ENCODE results near the gene SCUBE1.

Gene SCUBE1

GRCh38 chr22:43242627-43243026, 100.5 kb downstream of the SCUBE1 start:
- Histone ChIP-seq H3K79me2 (ENCODE audit: insufficient read depth, low read length) (no peaks in the 10 kb centered on the region), H3K36me3 (ENCODE audit: insufficient read depth, low read length) (no peaks in the 10 kb centered on the region), H3K4me2 (ENCODE audit: low read length) (no peak overlapping the region), H4K20me1 (ENCODE audit: insufficient read depth, low read length) (no peaks in the 10 kb centered on the region), H3K27me3 (ENCODE audit: insufficient read depth, low read length) (peaks cover 14% of the 10 kb centered on the region), H3K9me3 (ENCODE audit: low read length) (no peaks in the 10 kb centered on the region), H3K9ac (ENCODE audit: low read length) (no peak overlapping the region), H3K9me2 (ENCODE audit: low read depth, low read length) (no peaks in the 10 kb centered on the region), H3K4me3 (ENCODE audit: low read depth, low read length, poor library complexity, severe bottlenecking) (no peak overlapping the region), H3F3A (ENCODE audit: insufficient read depth, low read length) (no peaks in the 10 kb centered on the region), H3K4me1 (ENCODE audit: insufficient read depth, low read length, severe bottlenecking) (no peaks in the 10 kb centered on the region), H3K27ac (ENCODE audit: low read depth, low read length, poor library complexity, severe bottlenecking) (no peak overlapping the region), H2AFZ (ENCODE audit: low read length) (no peak overlapping the region)
- TF ChIP-seq EZH2 (IDR thresholded peaks at IDR 0.05; ENCODE audit: borderline replicate concordance, low read length), result no peak
- no peak for TF ChIP-seq CTCF (IDR thresholded peaks at IDR 0.05; ENCODE audit: low read length)

GRCh38 chr22:43241699-43242386, 101.3 kb downstream of the SCUBE1 start:
- no peaks in the 10 kb centered on the region for H3K9me3 ChIP-seq (ENCODE audit: low read length)
- TF ChIP-seq EZH2 (IDR thresholded peaks at IDR 0.05; ENCODE audit: borderline replicate concordance, low read length), result no peak
- TF ChIP-seq CTCF (IDR thresholded peaks at IDR 0.05; ENCODE audit: low read length), result no peak

GRCh38 chr22:43241138-43241597, 102.0 kb downstream of the SCUBE1 start:
- H3K9me3 ChIP-seq (ENCODE audit: low read length), result no peaks in the 10 kb centered on the region
- H3K9me2 ChIP-seq (ENCODE audit: low read depth, low read length), result no peaks in the 10 kb centered on the region
- no peak overlapping the region for H3K9ac ChIP-seq (ENCODE audit: low read length)
- no peak overlapping the region for H3K4me3 ChIP-seq (ENCODE audit: low read depth, low read length, poor library complexity, severe bottlenecking)
- H4K20me1 ChIP-seq (ENCODE audit: insufficient read depth, low read length), result no peaks in the 10 kb centered on the region
- H2AFZ ChIP-seq (ENCODE audit: low read length), result no peak overlapping the region
- H3K36me3 ChIP-seq (ENCODE audit: insufficient read depth, low read length), result no peaks in the 10 kb centered on the region
- H3K4me2 ChIP-seq (ENCODE audit: low read length), result no peak overlapping the region
- TF ChIP-seq EZH2 (IDR thresholded peaks at IDR 0.05; ENCODE audit: borderline replicate concordance, low read length) (no peak), CTCF (IDR thresholded peaks at IDR 0.05; ENCODE audit: low read length) (no peak)
- no peak overlapping the region for H3K27ac ChIP-seq (ENCODE audit: low read depth, low read length, poor library complexity, severe bottlenecking)
- no peaks in the 10 kb centered on the region for H3K4me1 ChIP-seq (ENCODE audit: insufficient read depth, low read length, severe bottlenecking)
- H3K79me2 ChIP-seq (ENCODE audit: insufficient read depth, low read length), result no peaks in the 10 kb centered on the region
- H3K27me3 ChIP-seq (ENCODE audit: insufficient read depth, low read length), result peaks cover 14% of the 10 kb centered on the region
- no peaks in the 10 kb centered on the region for H3F3A ChIP-seq (ENCODE audit: insufficient read depth, low read length)

More at GRCh38 chr22:43241699-43242386, 101.3 kb downstream of the SCUBE1 start:
- Histone ChIP-seq H3K27ac (ENCODE audit: low read depth, low read length, poor library complexity, severe bottlenecking) (no peak overlapping the region), H3K4me2 (ENCODE audit: low read length) (no peak overlapping the region), H2AFZ (ENCODE audit: low read length) (no peak overlapping the region), H3K9me2 (ENCODE audit: low read depth, low read length) (no peaks in the 10 kb centered on the region), H4K20me1 (ENCODE audit: insufficient read depth, low read length) (no peaks in the 10 kb centered on the region), H3K4me3 (ENCODE audit: low read depth, low read length, poor library complexity, severe bottlenecking) (no peak overlapping the region), H3F3A (ENCODE audit: insufficient read depth, low read length) (no peaks in the 10 kb centered on the region), H3K9ac (ENCODE audit: low read length) (no peak overlapping the region), H3K79me2 (ENCODE audit: insufficient read depth, low read length) (no peaks in the 10 kb centered on the region), H3K36me3 (ENCODE audit: insufficient read depth, low read length) (no peaks in the 10 kb centered on the region), H3K27me3 (ENCODE audit: insufficient read depth, low read length) (peaks cover 14% of the 10 kb centered on the region), H3K4me1 (ENCODE audit: insufficient read depth, low read length, severe bottlenecking) (no peaks in the 10 kb centered on the region)

Data from OCI-LY1 (cell line).